Loucy (cell line): Measurements from ENCODE around the gene ASTN2.

Source experiments
- H2AFZ ChIP-seq: fragments of 200-600 bp; sonication (generic); 2 replicates; pipeline ENCODE4 v1.6.0; 2016; ENCODE audit warnings: antibody characterized with exemption, mild to moderate bottlenecking, low read length, moderate library complexity
- H3F3A ChIP-seq: fragments of 200-600 bp; 2 replicates; pipeline ENCODE4 v1.6.0; 2016; ENCODE audit warnings: antibody characterized with exemption, low read depth, mild to moderate bottlenecking
- H3K27me3 ChIP-seq: fragments of 200-600 bp; sonication (generic); 2 replicates; pipeline ENCODE4 v1.6.1; 2014; ENCODE audit warnings: low read length, mild to moderate bottlenecking; ENCODE audit not compliant: insufficient read depth, poor library complexity, severe bottlenecking
- H3K36me3 ChIP-seq: fragments of 200-600 bp; sonication (generic); 2 replicates; pipeline ENCODE4 v1.6.1; 2016; ENCODE audit warnings: low read length; ENCODE audit not compliant: insufficient read depth
- H3K4me1 ChIP-seq: fragments of 200-600 bp; sonication (generic); 2 replicates; pipeline ENCODE4 v1.5.1; 2014; ENCODE audit warnings: low read length, mild to moderate bottlenecking; ENCODE audit not compliant: insufficient read depth, poor library complexity, severe bottlenecking
- H3K4me2 ChIP-seq: fragments of 200-600 bp; sonication (generic); 2 replicates; pipeline ENCODE4 v1.6.0; 2014; ENCODE audit warnings: antibody characterized with exemption, low read length, low read depth, mild to moderate bottlenecking; ENCODE audit not compliant: poor library complexity, severe bottlenecking
- H3K4me3 ChIP-seq: fragments of 200-600 bp; sonication (generic); 2 replicates; pipeline ENCODE4 v1.5.1; 2014; ENCODE audit warnings: low read length, mild to moderate bottlenecking, mixed read lengths; ENCODE audit not compliant: poor library complexity, severe bottlenecking
- H3K79me2 ChIP-seq: fragments of 200-600 bp; sonication (generic); 2 replicates; pipeline ENCODE4 v1.6.1; 2014; ENCODE audit warnings: low read length; ENCODE audit not compliant: insufficient read depth
- H3K9ac ChIP-seq: fragments of 200-600 bp; sonication (generic); 2 replicates; pipeline ENCODE4 v1.6.0; 2014; ENCODE audit warnings: mild to moderate bottlenecking, low read depth, low read length, moderate library complexity; ENCODE audit not compliant: poor library complexity, severe bottlenecking
- H3K9me2 ChIP-seq: fragments of 200-600 bp; sonication (generic); replicated peaks from 2 replicates; pipeline ENCODE4 v1.6.1; 2016; ENCODE audit warnings: low read depth, low read length, mixed read lengths
- H3K9me3 ChIP-seq: fragments of 200-600 bp; sonication (generic); 2 replicates; pipeline ENCODE4 v1.6.1; 2014; ENCODE audit warnings: mild to moderate bottlenecking, antibody characterized with exemption, low read length, low read depth; ENCODE audit not compliant: insufficient read depth
- H4K20me1 ChIP-seq: fragments of 200-600 bp; sonication (generic); 2 replicates; pipeline ENCODE4 v1.6.0; 2014; ENCODE audit warnings: antibody characterized with exemption, low read length, mild to moderate bottlenecking; ENCODE audit not compliant: insufficient read depth, poor library complexity, severe bottlenecking
- EZH2phosphoT487 ChIP-seq: fragments of 200-600 bp; IDR thresholded peaks from 2 replicates; pipeline ENCODE4 v1.6.1; 2018; ENCODE audit warnings: antibody characterized with exemption, mild to moderate bottlenecking, moderate library complexity, borderline replicate concordance
- TF ChIP-seq, protein P1 (sequence below): fragments of 200-600 bp; sonication (generic); conservative IDR thresholded peaks from 2 replicates; pipeline ENCODE4 v1.5.1; 2014; ENCODE audit warnings: mild to moderate bottlenecking, antibody characterized with exemption, low read length

Gene ASTN2

GRCh38 chr9:116795821-116796220 is 619.0 kb downstream of the ASTN2 start:
- TF ChIP-seq, protein P1, sequence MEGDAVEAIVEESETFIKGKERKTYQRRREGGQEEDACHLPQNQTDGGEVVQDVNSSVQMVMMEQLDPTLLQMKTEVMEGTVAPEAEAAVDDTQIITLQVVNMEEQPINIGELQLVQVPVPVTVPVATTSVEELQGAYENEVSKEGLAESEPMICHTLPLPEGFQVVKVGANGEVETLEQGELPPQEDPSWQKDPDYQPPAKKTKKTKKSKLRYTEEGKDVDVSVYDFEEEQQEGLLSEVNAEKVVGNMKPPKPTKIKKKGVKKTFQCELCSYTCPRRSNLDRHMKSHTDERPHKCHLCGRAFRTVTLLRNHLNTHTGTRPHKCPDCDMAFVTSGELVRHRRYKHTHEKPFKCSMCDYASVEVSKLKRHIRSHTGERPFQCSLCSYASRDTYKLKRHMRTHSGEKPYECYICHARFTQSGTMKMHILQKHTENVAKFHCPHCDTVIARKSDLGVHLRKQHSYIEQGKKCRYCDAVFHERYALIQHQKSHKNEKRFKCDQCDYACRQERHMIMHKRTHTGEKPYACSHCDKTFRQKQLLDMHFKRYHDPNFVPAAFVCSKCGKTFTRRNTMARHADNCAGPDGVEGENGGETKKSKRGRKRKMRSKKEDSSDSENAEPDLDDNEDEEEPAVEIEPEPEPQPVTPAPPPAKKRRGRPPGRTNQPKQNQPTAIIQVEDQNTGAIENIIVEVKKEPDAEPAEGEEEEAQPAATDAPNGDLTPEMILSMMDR = no peak
- TF ChIP-seq EZH2phosphoT487 = no peak
- Histone ChIP-seq H3K9me2 (no peaks in the 10 kb centered on the region), H3K9ac (no peak overlapping the region), H3K79me2 (no peaks in the 10 kb centered on the region), H3K9me3 (peaks cover 5% of the 10 kb centered on the region; the same call in 1 of the 2 replicates), H3K4me3 (no peak overlapping the region), H4K20me1 (no peaks in the 10 kb centered on the region), H3K4me2 (no peak overlapping the region), H3K4me1 (no peaks in the 10 kb centered on the region), H3K27me3 (no peaks in the 10 kb centered on the region), H3K36me3 (no peaks in the 10 kb centered on the region), H3F3A (no peaks in the 10 kb centered on the region), H2AFZ (no peak overlapping the region)

DNA sequence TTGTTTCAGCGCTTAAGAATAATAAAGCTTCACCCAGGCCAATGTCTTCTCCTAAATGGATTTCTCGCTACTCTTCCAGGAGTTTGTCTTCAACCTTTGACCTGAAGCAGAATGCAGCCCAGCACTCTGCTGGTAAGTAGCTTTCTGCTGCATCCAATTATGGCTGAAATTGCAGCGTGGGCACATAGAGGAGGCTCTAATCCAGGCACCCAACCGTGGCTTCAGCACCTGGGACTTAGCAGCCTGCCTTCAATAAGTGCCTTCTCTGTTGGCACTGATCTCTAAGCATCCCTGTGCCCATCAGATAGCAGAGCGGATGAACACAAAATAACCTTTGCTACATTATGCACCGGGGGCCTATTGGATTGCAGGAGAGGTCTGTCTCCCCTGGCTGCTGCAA is 622.6 kb downstream of the ASTN2 start:
- H3K9me3 ChIP-seq = peaks cover 5% of the 10 kb centered on the region; the same call in 1 of the 2 replicates
- no peaks in the 10 kb centered on the region for H3K4me1 ChIP-seq
- no peak for TF ChIP-seq EZH2phosphoT487
- H3K79me2 ChIP-seq = no peaks in the 10 kb centered on the region
- H3K27me3 ChIP-seq = no peaks in the 10 kb centered on the region
- H3K9me2 ChIP-seq = no peaks in the 10 kb centered on the region
- H3K9ac ChIP-seq = no peak overlapping the region
- H3F3A ChIP-seq = no peaks in the 10 kb centered on the region
- no peak overlapping the region for H2AFZ ChIP-seq
- no peak overlapping the region for H3K4me2 ChIP-seq
- H3K36me3 ChIP-seq = no peaks in the 10 kb centered on the region
- no peaks in the 10 kb centered on the region for H4K20me1 ChIP-seq
- H3K4me3 ChIP-seq = no peak overlapping the region

DNA sequence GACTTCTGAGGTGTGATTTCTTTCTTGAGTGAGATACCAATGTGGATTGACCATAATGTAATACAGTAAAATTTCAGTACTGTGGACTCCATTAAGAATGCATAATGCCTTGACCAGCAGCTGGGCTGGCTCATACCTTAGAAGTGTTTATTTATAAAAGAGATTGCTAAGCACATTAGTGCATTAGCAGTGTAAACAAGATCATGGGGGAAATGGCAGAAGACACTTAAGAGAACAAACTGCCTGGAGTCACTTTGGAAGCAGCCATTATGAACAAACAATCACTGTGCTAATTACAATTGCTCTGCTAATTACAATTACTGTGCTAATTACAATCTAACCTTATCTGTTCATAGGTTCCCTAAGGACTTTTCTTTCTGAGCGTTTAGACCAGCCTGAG is 623.5 kb downstream of the ASTN2 start:
- Histone ChIP-seq H3F3A (no peaks in the 10 kb centered on the region), H2AFZ (no peak overlapping the region), H3K9me3 (peaks cover 5% of the 10 kb centered on the region; the same call in 1 of the 2 replicates), H3K27me3 (no peaks in the 10 kb centered on the region), H3K4me2 (no peak overlapping the region), H4K20me1 (no peaks in the 10 kb centered on the region), H3K9me2 (no peaks in the 10 kb centered on the region), H3K4me1 (no peaks in the 10 kb centered on the region), H3K4me3 (no peak overlapping the region), H3K9ac (no peak overlapping the region), H3K79me2 (no peaks in the 10 kb centered on the region), H3K36me3 (no peaks in the 10 kb centered on the region)
- no peak for TF ChIP-seq EZH2phosphoT487
- TF ChIP-seq, protein P1 = no peak

DNA sequence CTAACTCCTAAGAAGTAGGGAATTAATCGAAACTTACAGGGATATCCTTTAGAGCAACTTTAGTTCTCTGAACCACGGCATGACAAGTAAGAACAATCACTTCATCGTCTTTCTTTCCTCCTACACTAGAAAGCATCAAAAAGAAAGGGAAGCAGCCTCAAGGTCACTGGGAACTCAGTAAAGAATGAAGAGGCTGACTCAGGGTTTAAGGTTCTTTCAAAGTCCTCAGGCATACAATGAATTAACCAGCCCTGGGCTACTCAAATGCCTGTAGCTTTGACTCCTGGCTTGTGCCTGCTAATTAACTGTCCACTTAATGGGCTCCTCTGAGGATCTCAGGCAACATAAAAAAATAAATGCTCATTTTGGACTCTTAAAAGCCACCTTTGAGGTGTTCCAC is 625.8 kb downstream of the ASTN2 start:
- Histone ChIP-seq H3K27me3 (no peaks in the 10 kb centered on the region), H3K79me2 (no peaks in the 10 kb centered on the region), H3K4me1 (no peaks in the 10 kb centered on the region), H4K20me1 (no peaks in the 10 kb centered on the region), H3K4me3 (no peak overlapping the region), H3K36me3 (no peaks in the 10 kb centered on the region), H3K9ac (no peak overlapping the region), H3K9me3 (no peaks in the 10 kb centered on the region), H3F3A (no peaks in the 10 kb centered on the region), H3K9me2 (no peaks in the 10 kb centered on the region), H3K4me2 (no peak overlapping the region), H2AFZ (no peak overlapping the region)
- TF ChIP-seq EZH2phosphoT487 = no peak
- TF ChIP-seq, protein P1 = no peak
